GM21367 (cell line): ENCODE results near the gene MOB3B.
"Not testable (repeated sequence)": the region's sequence is repeated elsewhere in the genome, so short reads cannot be mapped to it uniquely, and the experiment has no call there.

Experiments used
- ATAC-seq: cut with Tn5 transposase; IDR thresholded peaks from one replicate; pipeline ENCODE4 v1.9.1; 2021; ENCODE audit not compliant: unreplicated experiment

MOB3B gene

GRCh38 chr9:27482709-27483108 is 46.9 kb downstream of the MOB3B start:
- no peak for ATAC-seq

GRCh38 chr9:27478322-27478721 is 51.3 kb downstream of the MOB3B start:
- ATAC-seq = no peak

GRCh38 chr9:27476870-27477515 is 52.6 kb downstream of the MOB3B start:
- ATAC-seq = no peak

- no peak for ATAC-seq
Observed at GRCh38 chr9:27475057-27475595, 54.5 kb downstream of the MOB3B start.

GRCh38 chr9:27474305-27474704 is 55.3 kb downstream of the MOB3B start:
- no peak for ATAC-seq

DNA sequence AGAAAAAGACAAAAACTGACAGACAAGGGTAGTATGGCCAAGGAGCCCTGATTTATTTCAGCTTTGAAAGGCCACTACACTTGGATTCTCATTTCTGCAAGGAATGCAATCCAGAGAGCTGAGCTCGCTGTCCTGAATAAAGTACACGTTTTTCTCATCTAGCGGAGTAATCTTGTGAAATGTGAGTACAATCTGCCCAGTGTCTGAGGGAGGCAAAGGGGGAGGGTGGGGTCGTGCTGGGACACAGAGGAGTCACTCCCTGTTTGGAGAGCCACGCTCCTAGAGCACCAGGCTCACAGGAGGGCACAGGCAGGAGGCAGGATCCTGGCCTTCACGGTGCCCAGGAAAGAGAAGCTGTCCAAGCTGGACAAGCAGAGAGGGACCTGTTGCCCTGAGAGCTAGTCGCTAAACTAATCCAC is 56.5 kb downstream of the MOB3B start:
- no peak for ATAC-seq

GRCh38 chr9:27472195-27472594 is 57.4 kb downstream of the MOB3B start:
- no peak for ATAC-seq

DNA sequence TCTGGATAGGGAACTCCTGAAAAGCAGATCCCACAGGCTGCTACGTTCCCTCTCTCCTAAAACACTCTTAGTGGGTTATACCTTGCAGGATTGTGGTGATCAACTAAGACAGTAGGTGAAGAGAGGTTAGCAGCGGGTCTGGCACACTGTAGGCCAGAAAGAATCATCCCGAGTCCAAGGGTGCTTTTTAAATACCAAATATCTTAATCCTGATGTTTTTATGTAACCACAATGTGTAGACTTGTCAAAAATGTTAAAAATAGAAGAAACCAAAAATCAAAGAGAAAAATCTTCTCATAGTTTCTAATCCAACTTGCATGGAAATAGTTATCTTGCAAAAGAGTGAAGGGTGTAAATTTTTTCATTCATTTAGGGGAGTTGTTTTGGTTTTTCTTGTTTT is 57.8 kb downstream of the MOB3B start:
- ATAC-seq = no peak

GRCh38 chr9:27471366-27471765 is 58.2 kb downstream of the MOB3B start:
- ATAC-seq = no peak

DNA sequence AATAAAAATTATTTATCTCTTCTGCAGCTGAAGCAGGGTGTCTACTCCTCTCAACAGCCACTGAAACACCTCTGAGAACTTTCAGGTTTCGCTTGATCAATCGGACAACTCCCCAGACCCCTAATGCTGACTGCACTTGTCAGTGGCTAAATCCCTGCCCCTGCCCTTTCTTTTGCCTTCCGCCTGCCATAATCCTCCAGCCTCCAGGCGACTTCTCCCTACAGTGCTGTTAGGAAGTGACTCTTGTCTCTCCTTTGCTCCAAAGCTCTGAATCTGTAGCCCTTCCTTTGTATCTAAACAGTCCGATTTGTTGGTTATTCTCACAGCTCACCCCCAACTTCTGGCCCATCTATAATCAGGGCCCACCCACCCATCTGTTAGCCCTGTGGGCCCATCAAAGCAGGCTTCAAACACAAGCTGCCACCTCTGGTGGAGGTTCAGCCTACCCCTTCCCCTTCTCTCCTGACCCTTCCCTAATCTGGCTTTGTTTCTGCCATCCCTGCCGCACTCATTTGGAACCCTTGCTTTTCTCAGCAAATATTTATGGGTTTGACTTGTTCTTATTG is 59.2 kb downstream of the MOB3B start:
- ATAC-seq = no peak

GRCh38 chr9:27469550-27469949 is 60.1 kb downstream of the MOB3B start:
- ATAC-seq = no peak

DNA sequence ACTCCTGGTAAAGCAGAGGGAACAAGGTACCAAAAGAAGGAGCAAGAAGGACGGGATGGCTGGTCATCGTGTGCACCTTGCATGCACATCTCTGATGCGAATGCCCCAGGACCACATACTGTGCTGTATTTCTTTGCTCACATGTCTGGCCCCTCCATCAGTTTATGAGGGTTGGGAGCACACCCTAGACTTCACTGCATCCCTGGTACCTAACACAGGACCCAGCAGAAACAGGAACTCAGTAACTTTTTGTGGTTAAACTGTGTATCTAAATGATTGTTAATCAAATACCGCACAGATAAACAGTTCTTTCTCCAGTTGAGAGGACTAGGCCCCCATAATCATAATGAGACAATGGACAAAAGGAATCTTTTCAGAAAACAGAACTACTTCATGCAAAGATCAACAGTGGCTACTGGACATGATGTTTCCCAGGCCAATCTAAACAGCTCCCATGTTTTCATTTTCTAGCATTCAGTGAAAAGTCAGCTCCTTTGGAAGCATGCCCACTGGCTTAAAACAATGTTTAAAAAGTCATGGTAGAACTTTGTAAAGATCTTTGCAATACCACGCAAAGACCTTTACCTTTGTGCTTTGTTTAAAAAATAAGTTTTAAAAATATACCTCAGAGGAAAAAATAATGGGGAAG is 61.0 kb downstream of the MOB3B start:
- ATAC-seq = no peak

- ATAC-seq = no peak
Observed at GRCh38 chr9:27468000-27468399, 61.6 kb downstream of the MOB3B start.

DNA sequence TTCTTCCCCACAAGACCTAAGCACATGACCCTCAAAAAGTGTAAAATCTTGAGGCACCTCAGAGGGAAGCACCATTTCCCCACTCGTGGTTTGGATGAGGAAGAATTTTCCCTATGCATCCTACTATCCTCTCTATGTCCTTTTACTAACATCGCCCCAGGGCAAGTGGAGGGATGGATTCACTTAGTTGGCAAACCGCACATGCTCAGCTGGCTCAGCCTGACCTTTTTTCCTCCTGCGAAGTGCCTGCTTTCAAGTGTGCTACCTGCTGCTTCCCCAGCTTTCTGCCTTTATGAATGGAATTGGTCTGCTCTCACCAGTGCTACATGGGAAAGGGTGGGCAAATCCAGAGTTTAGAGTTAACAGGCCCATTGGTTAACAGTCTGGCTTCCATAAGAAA is 62.1 kb downstream of the MOB3B start:
- ATAC-seq = no peak

DNA sequence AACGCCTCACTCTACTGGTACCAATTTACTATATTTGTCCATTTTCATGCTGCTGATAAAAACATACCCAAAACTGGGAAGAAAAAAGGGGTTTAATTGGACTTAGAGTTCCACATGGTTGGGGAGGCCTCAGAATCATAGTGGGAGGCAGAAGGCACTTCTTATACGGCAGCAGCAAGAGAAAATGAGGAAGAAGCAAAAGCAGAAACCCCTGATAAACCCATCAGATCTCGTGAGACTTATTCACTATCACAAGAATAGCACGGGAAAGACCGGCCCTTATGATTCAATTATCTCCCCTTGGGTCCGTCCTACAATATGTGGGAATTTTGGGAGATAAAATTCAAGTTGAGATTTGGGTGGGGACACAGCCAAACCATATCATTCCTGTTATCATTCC is 63.1 kb downstream of the MOB3B start:
- not testable (repeated sequence) for ATAC-seq

DNA sequence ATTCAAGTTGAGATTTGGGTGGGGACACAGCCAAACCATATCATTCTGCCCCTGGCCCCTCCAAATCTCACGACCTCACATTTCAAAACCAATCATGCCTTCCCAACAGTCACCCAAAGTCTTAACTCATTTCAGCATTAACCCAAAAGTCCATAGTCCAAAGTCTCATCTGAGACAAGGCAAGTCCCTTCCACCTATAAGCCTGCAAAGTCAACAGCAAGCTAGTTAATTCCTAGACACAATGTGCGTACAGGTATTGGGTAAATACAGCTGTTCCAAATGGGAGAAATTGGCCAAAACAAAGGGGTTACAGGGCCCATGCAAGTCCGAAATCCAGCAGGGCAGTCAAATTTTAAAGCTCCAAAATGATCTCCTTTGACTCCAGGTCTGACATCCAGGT is 64.7 kb downstream of the MOB3B start:
- ATAC-seq = not testable (repeated sequence)

DNA sequence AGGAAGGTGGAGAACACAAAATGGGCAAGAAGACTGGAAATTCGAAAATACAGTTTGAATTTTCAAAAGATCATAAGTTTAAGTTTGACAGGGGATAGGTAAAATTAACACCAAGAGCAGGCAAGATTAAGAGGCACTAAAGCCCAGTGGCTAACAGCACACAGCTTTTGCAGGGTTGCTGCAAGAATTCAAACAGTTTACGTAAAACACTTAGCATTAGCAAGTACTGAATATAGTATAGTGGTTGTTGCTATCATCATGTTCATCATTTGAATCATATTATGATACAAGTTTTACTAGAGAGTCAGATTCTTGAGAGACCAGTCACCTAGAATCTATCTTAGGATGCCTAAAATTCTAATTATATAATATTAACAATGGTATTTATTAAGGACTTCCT is 66.8 kb downstream of the MOB3B start:
- no peak for ATAC-seq

DNA sequence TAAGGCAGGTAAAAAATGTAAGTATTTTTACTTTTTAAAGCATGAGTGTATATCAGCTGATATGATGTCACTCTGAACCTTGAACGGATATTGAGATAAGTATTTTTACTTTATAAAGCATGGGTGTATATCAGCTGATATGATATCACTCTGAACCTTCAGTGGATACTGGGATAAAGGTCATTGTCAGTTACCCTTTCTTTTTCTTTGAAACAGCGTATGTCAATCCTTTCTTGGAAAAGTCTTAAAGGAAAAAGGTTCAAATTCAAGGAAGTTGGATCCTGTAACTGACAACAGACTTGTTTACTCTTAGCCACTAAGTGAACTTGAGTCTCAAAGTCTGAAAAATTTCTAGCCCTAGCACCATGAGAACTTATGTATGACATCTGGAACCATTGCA is 67.2 kb downstream of the MOB3B start:
- no peak for ATAC-seq

GRCh38 chr9:27460226-27461023 is 69.2 kb downstream of the MOB3B start:
- peak; percentile 84 for ATAC-seq

DNA sequence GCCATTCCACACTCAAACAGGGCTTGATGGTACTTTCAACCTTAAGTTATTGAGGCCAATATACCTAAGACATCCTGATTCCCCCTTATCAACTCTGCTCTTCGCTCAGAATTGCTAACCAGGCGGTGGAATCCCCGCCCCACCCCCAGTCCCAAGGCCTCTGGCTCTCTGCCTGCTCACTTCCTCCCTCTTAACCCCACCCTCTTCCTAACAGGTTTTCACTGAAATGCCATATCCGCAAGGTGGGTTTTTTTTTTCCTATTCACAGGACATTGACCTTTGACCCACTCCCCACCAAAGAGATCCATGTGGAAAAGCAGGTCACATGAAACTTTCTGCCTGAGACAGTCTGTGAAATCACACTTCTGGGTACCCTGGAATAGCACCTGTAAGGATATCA is 72.2 kb downstream of the MOB3B start:
- ATAC-seq = no peak

GRCh38 chr9:27453860-27454553 is 75.6 kb downstream of the MOB3B start:
- no peak for ATAC-seq
